ENCODE data around the gene LDLRAD4. TPM values are rescaled to one million over a fixed set of nuclear protein-coding genes. Genes with fewer than 3 reads are reported as not detected.

LDLRAD4 gene
- total RNA-seq, 4 donors from 2014 or later = 2.7 to 22.5 (median 10.8) TPM

GRCh38 chr18:13331846-13332245 lies 113.3 kb downstream of the LDLRAD4 start:
- 85 to 86% methylated on average over 3 of the region's 3 CpGs for WGBS, 2 donors
- intact Hi-C loops (cut with DNase I; ENCODE audit: low total_unique reads) = no loop called here
- no peak overlapping the region for H3K4me3 ChIP-seq (ENCODE audit: low read depth, poor library complexity, severe bottlenecking)
- DNase-seq (ENCODE audit: low spot score in 2 of 2) = no peak
- TF ChIP-seq POLR2A (IDR thresholded peaks at IDR 0.05) (no peak), CTCF (IDR thresholded peaks at IDR 0.05) (no peak)

- no peak for DNase-seq (ENCODE audit: low spot score in 2 of 2)
- intact Hi-C loops (cut with DNase I; ENCODE audit: low total_unique reads) = no loop called here
- no peak for TF ChIP-seq CTCF (IDR thresholded peaks at IDR 0.05)
- no peak for TF ChIP-seq POLR2A (IDR thresholded peaks at IDR 0.05)
- WGBS, 2 donors = 77 to 79% methylated on average over 5 of the region's 5 CpGs
- no peak overlapping the region for H3K4me3 ChIP-seq (ENCODE audit: low read depth, poor library complexity, severe bottlenecking)
Measured at GRCh38 chr18:13332874-13333273, 114.3 kb downstream of the LDLRAD4 start.

- no peak for TF ChIP-seq CTCF (IDR thresholded peaks at IDR 0.05)
- no peak for TF ChIP-seq POLR2A (IDR thresholded peaks at IDR 0.05)
- DNase-seq (ENCODE audit: low spot score in 2 of 2) = no peak
- H3K4me3 ChIP-seq (ENCODE audit: low read depth, poor library complexity, severe bottlenecking) = no peak overlapping the region
- intact Hi-C loops (cut with DNase I; ENCODE audit: low total_unique reads) = no loop called here
- whole genome bisulfite sequencing, 2 donors = 76 to 78% methylated on average over 6 of the region's 6 CpGs
Measured at GRCh38 chr18:13335903-13336302, 117.3 kb downstream of the LDLRAD4 start.

GRCh38 chr18:13336841-13337240 lies 118.3 kb downstream of the LDLRAD4 start:
- no peak for DNase-seq (ENCODE audit: low spot score in 2 of 2)
- no peak overlapping the region for H3K4me3 ChIP-seq (ENCODE audit: low read depth, poor library complexity, severe bottlenecking)
- TF ChIP-seq CTCF (IDR thresholded peaks at IDR 0.05) = no peak
- no peak for TF ChIP-seq POLR2A (IDR thresholded peaks at IDR 0.05)
- 85 to 89% methylated on average over 4 of the region's 4 CpGs for WGBS, 2 donors
- intact Hi-C loops (cut with DNase I; ENCODE audit: low total_unique reads) = no loop called here

GRCh38 chr18:13337369-13337768 lies 118.8 kb downstream of the LDLRAD4 start:
- intact Hi-C loops (cut with DNase I; ENCODE audit: low total_unique reads) = no loop called here
- no peak overlapping the region for H3K4me3 ChIP-seq (ENCODE audit: low read depth, poor library complexity, severe bottlenecking)
- no peak for TF ChIP-seq POLR2A (IDR thresholded peaks at IDR 0.05)
- no peak for TF ChIP-seq CTCF (IDR thresholded peaks at IDR 0.05)
- DNase-seq (ENCODE audit: low spot score in 2 of 2) = no peak
- WGBS, 2 donors = 91 to 96% methylated on average over 6 of the region's 6 CpGs

- WGBS, 2 donors = 92 to 98% methylated on average over 2 of the region's 2 CpGs
- no peak overlapping the region for H3K4me3 ChIP-seq (ENCODE audit: low read depth, poor library complexity, severe bottlenecking)
- no peak for TF ChIP-seq CTCF (IDR thresholded peaks at IDR 0.05)
- no peak for DNase-seq (ENCODE audit: low spot score in 2 of 2)
- intact Hi-C loops (cut with DNase I; ENCODE audit: low total_unique reads) = no loop called here
Measured at GRCh38 chr18:13338318-13338717, 119.8 kb downstream of the LDLRAD4 start.

All from lower leg skin (tissue), 4 donors.